C4-2B (cell line): ENCODE data around the gene SHISA6.

Experiments used
- ZFX ChIP-seq: fragments of 450-650 bp; IDR thresholded peaks from 2 replicates; pipeline ENCODE4 v1.6.1; 2017
- TF ChIP-seq, protein P1 (sequence below): fragments of 450-650 bp; conservative IDR thresholded peaks from 2 replicates; pipeline ENCODE4 v1.5.1; 2017; ENCODE audit warnings: mild to moderate bottlenecking

DNA sequence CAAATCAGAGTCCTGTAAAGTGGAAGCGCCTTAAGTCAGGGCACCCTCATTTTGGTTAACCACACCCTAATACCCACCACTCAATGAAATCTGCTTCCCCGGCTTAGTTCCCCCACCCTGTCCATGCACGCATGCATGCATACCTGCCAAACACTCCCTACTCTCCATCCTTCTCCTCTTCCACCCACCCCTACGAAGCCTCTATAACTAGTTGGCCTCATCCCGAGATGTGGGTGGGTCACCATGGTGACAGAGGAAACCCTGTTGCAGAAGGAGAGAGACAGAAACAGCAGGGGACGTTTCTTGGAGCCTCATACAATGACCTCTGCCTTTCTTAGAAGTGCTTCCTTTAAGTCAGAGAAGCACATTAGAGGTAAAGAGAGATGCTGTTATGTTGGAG is 310.4 kb downstream of the SHISA6 start:
- TF ChIP-seq, protein P1, sequence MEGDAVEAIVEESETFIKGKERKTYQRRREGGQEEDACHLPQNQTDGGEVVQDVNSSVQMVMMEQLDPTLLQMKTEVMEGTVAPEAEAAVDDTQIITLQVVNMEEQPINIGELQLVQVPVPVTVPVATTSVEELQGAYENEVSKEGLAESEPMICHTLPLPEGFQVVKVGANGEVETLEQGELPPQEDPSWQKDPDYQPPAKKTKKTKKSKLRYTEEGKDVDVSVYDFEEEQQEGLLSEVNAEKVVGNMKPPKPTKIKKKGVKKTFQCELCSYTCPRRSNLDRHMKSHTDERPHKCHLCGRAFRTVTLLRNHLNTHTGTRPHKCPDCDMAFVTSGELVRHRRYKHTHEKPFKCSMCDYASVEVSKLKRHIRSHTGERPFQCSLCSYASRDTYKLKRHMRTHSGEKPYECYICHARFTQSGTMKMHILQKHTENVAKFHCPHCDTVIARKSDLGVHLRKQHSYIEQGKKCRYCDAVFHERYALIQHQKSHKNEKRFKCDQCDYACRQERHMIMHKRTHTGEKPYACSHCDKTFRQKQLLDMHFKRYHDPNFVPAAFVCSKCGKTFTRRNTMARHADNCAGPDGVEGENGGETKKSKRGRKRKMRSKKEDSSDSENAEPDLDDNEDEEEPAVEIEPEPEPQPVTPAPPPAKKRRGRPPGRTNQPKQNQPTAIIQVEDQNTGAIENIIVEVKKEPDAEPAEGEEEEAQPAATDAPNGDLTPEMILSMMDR: no peak
- no peak for TF ChIP-seq ZFX
